Nasal cavity respiratory epithelium epithelial cell of viscerocranial mucosa (primary cell): ENCODE results near the gene GMIP. TPM values are rescaled to one million over a fixed set of nuclear protein-coding genes. Genes with fewer than 3 reads are reported as not detected.

ENCODE experiments used
- total RNA-seq: library from RNA; depleted of rRNA; stranded (reverse); fragments of >200 nt; gene quantifications from 2 replicates; pipeline ENCODE4 v1.2.3, GENCODE V29; 2014

GMIP gene, protein sequence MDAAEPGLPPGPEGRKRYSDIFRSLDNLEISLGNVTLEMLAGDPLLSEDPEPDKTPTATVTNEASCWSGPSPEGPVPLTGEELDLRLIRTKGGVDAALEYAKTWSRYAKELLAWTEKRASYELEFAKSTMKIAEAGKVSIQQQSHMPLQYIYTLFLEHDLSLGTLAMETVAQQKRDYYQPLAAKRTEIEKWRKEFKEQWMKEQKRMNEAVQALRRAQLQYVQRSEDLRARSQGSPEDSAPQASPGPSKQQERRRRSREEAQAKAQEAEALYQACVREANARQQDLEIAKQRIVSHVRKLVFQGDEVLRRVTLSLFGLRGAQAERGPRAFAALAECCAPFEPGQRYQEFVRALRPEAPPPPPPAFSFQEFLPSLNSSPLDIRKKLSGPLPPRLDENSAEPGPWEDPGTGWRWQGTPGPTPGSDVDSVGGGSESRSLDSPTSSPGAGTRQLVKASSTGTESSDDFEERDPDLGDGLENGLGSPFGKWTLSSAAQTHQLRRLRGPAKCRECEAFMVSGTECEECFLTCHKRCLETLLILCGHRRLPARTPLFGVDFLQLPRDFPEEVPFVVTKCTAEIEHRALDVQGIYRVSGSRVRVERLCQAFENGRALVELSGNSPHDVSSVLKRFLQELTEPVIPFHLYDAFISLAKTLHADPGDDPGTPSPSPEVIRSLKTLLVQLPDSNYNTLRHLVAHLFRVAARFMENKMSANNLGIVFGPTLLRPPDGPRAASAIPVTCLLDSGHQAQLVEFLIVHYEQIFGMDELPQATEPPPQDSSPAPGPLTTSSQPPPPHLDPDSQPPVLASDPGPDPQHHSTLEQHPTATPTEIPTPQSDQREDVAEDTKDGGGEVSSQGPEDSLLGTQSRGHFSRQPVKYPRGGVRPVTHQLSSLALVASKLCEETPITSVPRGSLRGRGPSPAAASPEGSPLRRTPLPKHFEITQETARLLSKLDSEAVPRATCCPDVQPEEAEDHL
- 5.1 and 9.6 TPM in 2 replicates for total RNA-seq

GRCh38 chr19:19643158-19644053 lies at the start of gene GMIP:
Gene GMIP (minus strand): TSS chr19:19643657. CDS start chr19:19643529, 128 bp downstream.

GRCh38 chr19:19668230-19669012 lies 25.0 kb upstream of the GMIP start, which contains the start of gene ZNF101:
Gene ZNF101 (plus strand): TSS chr19:19668839. CDS start chr19:19668964, 125 bp downstream.

GRCh38 chr19:19663256-19664120 lies 20.0 kb upstream of the GMIP start, which contains the start of gene ATP13A1:
Gene ATP13A1 (minus strand): TSS chr19:19663676. CDS start chr19:19663666, 10 bp downstream.

DNA sequence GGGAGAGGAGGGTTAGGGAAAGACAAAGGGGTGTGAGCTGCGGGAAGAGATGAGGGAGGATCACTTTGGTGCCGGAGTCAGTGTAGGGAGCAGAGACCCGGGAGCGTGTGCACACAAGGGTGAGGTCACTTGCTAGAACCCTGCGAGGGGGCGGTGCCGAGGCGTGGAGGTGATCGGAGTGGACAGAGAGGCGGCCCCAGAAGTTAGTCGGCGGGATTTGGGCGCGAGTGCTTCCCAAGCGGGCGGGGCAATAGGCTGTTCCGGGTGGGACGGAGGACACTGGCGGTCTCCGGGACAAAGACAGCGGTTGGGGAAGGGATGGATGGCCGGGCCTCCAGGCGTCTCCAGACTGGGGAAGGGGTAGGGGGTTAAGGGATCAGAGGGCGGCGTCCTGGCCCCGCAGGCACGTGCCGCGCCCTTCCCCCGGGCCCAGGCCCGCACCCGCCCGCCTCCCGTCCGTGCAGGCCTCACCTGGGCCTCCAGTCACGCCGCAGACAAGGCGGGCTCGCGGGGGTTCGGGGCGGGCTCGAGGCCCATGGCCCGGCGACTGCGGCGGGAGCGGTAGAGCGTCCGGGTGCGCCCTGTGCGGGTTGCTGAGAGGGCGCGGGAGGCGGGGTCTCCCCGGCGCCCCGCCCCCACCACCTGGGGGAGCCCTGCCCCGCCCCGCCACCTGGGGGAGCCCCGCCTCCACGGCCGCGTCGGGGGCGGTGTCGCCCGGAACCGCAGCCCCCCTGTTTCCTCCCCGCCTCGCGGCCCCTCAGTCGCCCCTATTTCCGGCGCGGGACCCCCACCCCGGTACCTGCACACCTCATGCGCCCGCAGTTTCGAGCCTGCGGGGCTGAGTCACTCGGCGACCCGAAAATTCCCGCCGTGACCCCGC lies 15.6 kb downstream of the GMIP start, which contains the start of gene LPAR2:
LPAR2 (minus strand) TSS at position 600 of the 880 bp plus-strand sequence. CDS start 945 bp downstream, outside the sequence.

GRCh38 chr19:19618219-19619051 lies 25.0 kb downstream of the GMIP start, which contains the start of gene PBX4:
Gene PBX4 (minus strand): TSS chr19:19618687. CDS start chr19:19618629, 58 bp downstream.

Other genes with a start within 250 kb of the GMIP start
- 45.1 and 101 TPM in 2 replicates for gene GATAD2A, start 238.0 kb downstream of the GMIP start, total RNA-seq
- gene TSSK6, start 128.1 kb downstream of the GMIP start, total RNA-seq = 3.6 and 4.4 TPM in 2 replicates
- gene NDUFA13, start 127.4 kb downstream of the GMIP start, total RNA-seq = 139 and 143 TPM in 2 replicates
- 0.43 TPM in 1 of 2 replicates, not detected in the other for gene YJEFN3, start 114.7 kb downstream of the GMIP start, total RNA-seq
- under 0.01 and 0.21 TPM in 2 replicates for gene CILP2, start 105.4 kb downstream of the GMIP start, total RNA-seq
- 0.28 and 1.0 TPM in 2 replicates for gene PBX4, start 25.0 kb downstream of the GMIP start, total RNA-seq
- gene LPAR2, start 15.4 kb downstream of the GMIP start, total RNA-seq = 4.8 and 11.0 TPM in 2 replicates
- 23.6 and 63.7 TPM in 2 replicates for gene ATP13A1, start 20.0 kb upstream of the GMIP start, total RNA-seq
- gene ZNF101, start 25.2 kb upstream of the GMIP start, total RNA-seq = 11.7 and 14.4 TPM in 2 replicates
- gene ZNF14, start 89.5 kb upstream of the GMIP start, total RNA-seq = 7.5 and 8.4 TPM in 2 replicates
- gene ZNF506, start 178.1 kb upstream of the GMIP start, total RNA-seq = 10.3 and 18.0 TPM in 2 replicates
- 2.4 and 5.9 TPM in 2 replicates for gene ZNF253, start 222.2 kb upstream of the GMIP start, total RNA-seq